Endothelial cell of umbilical vein (primary cell): Measurements from ENCODE around the gene B4GALNT3. TPM values are rescaled to one million over a fixed set of nuclear protein-coding genes. Genes with fewer than 3 reads are reported as not detected.

ENCODE experiments used
- BruUV-seq: library from RNA; stranded (reverse); fragments of 400-500 nt; replicated peaks from 2 replicates; lab custom pipeline; 2021; lab: Mats Ljungman, UMichigan
- CTCF ChIA-PET: fragments of 300-600, 350-600 bp; sonication (Branson Sonifier 250); formaldehyde crosslinking; loops from one replicate; lab custom pipeline; 2021; ENCODE audit warnings: antibody characterized with exemption, inconsistent platforms; lab: Charles Lee
- POLR2A ChIA-PET: fragments of 300-600, 350-600 bp; sonication (Branson Sonifier 250); formaldehyde crosslinking; loops from one replicate; lab custom pipeline; 2021; ENCODE audit warnings: antibody characterized with exemption, inconsistent platforms; lab: Charles Lee
- DNase-seq: peaks from one replicate; pipeline ENCODE4 v3.0.0-alpha.2; 2011; ENCODE audit warnings: low read depth, low spot score
- FAIRE-seq: peaks from 2 replicates; lab custom pipeline; 2011; peaks lifted over from hg19 to GRCh38; lab: Jason Lieb, UNC
- H2AFZ ChIP-seq: 2 replicates; pipeline ENCODE4 v1.6.0; 2012; ENCODE audit warnings: low read depth, low read length, control low read depth, inconsistent platforms
- H3K27ac ChIP-seq: 2 replicates; pipeline ENCODE4 v1.5.1; 2011; ENCODE audit warnings: low read depth, mild to moderate bottlenecking, control low read depth, low read length, moderate library complexity; ENCODE audit not compliant: insufficient read depth
- H3K27me3 ChIP-seq, 2 experiments: 2 replicates each; pipeline versions ENCODE4 v1.6.0 to v1.6.1; 2011; ENCODE audit warnings: low read length in 2 of 2, mixed read lengths in 1 of 2; ENCODE audit not compliant: control insufficient read depth in 2 of 2, insufficient read depth in 2 of 2
- H3K36me3 ChIP-seq, 2 experiments: 2 replicates in 1 of 2; 3 replicates in 1 of 2; pipeline ENCODE4 v1.5.1; 2011; ENCODE audit warnings: low read length in 2 of 2, mild to moderate bottlenecking in 1 of 2, moderate library complexity in 1 of 2; ENCODE audit not compliant: control insufficient read depth in 2 of 2, insufficient read depth in 2 of 2; ENCODE audit errors: extremely low read depth in 1 of 2
- H3K4me1 ChIP-seq: 3 replicates; pipeline ENCODE4 v1.5.1; 2011; ENCODE audit warnings: mild to moderate bottlenecking, low read length; ENCODE audit not compliant: control insufficient read depth, insufficient read depth; ENCODE audit errors: extremely low read depth
- H3K4me2 ChIP-seq: 2 replicates; pipeline ENCODE4 v1.6.1; 2011; ENCODE audit warnings: low read length, control low read depth, mixed read lengths; ENCODE audit not compliant: insufficient read depth
- H3K4me3 ChIP-seq, 3 experiments: fragments of 200-600 bp in 1 of 3; sonication (generic), shearing (Covaris generic) in 1 of 3; replicated peaks in 1 of 3; 2 replicates each; pipeline ENCODE4 v1.5.1; 2011 to 2016; ENCODE audit warnings: control low read depth in 3 of 3, low read length in 3 of 3, mild to moderate bottlenecking in 2 of 3, inconsistent platforms in 1 of 3, low read depth in 1 of 3, moderate library complexity in 1 of 3; ENCODE audit not compliant: insufficient read depth in 1 of 3
- H3K79me2 ChIP-seq: 2 replicates; pipeline ENCODE4 v1.6.0; 2012; ENCODE audit warnings: low read length, inconsistent platforms; ENCODE audit not compliant: control insufficient read depth, insufficient read depth
- H3K9ac ChIP-seq: replicated peaks from 2 replicates; pipeline ENCODE3; 2011; ENCODE audit warnings: low read length, control low read depth; ENCODE audit not compliant: insufficient read depth; ENCODE audit errors: extremely low read depth
- H3K9me1 ChIP-seq: replicated peaks from 3 replicates; pipeline ENCODE4 v1.6.0; 2011; ENCODE audit warnings: mild to moderate bottlenecking, low read length; ENCODE audit not compliant: control insufficient read depth, insufficient read depth; ENCODE audit errors: extremely low read depth
- H3K9me3 ChIP-seq: replicated peaks from 2 replicates; pipeline ENCODE4 v1.5.1; 2012; ENCODE audit warnings: low read length, inconsistent platforms; ENCODE audit not compliant: control insufficient read depth, insufficient read depth
- H4K20me1 ChIP-seq: replicated peaks from 2 replicates; pipeline ENCODE3; 2011; ENCODE audit warnings: mild to moderate bottlenecking, low read length; ENCODE audit not compliant: control insufficient read depth, insufficient read depth; ENCODE audit errors: extremely low read depth
- EZH2 ChIP-seq: IDR thresholded peaks from 2 replicates; pipeline ENCODE4 v1.6.1; 2012; ENCODE audit warnings: borderline replicate concordance, low read depth, mild to moderate bottlenecking, moderate library complexity, low read length, inconsistent platforms; ENCODE audit not compliant: severe bottlenecking
- FOS ChIP-seq: IDR thresholded peaks from 2 replicates; pipeline ENCODE4 v1.6.1; 2011; ENCODE audit warnings: mild to moderate bottlenecking, low read length, moderate library complexity, borderline replicate concordance; ENCODE audit not compliant: insufficient read depth
- GATA2 ChIP-seq: IDR thresholded peaks from 2 replicates; pipeline ENCODE4 v1.7.0; 2011; ENCODE audit warnings: low read depth, mild to moderate bottlenecking, moderate library complexity, mixed read lengths, low read length; ENCODE audit not compliant: insufficient read length, insufficient read depth
- JUN ChIP-seq: IDR thresholded peaks from 2 replicates; pipeline ENCODE4 v1.6.1; 2011; ENCODE audit warnings: borderline replicate concordance, low read depth; ENCODE audit not compliant: insufficient read length, insufficient read depth
- MYC ChIP-seq: IDR thresholded peaks from one replicate; pipeline ENCODE4 v1.6.1; 2011; ENCODE audit warnings: mild to moderate bottlenecking, low read depth, low read length
- POLR2A ChIP-seq: IDR thresholded peaks from 2 replicates; pipeline ENCODE4 v1.6.1; 2012; ENCODE audit warnings: low read depth, mild to moderate bottlenecking, control low read depth, low read length
- POLR2AphosphoS5 ChIP-seq: IDR thresholded peaks from 2 replicates; pipeline ENCODE4 v1.6.1; 2012; ENCODE audit warnings: low read depth, mild to moderate bottlenecking, control low read depth, low read length, moderate library complexity; ENCODE audit not compliant: insufficient read depth
- dilution Hi-C: fragments of 300-500 bp; cut with MboI; formaldehyde crosslinking; loops from one replicate; pipeline ENCODE4 v1.15.0; 2019; ENCODE audit warnings: low sequenced_read_pairs; ENCODE audit not compliant: extremely low pct_ligation_motif_present
- intact Hi-C: fragments of 100-400 bp; cut with micrococcal nuclease; formaldehyde crosslinking; loops from one replicate; pipeline ENCODE4 v1.10.0; 2022
- polyA plus RNA-seq, 4 experiments: library from polyadenylated mRNA; depleted of rRNA in 3 of 4; stranded (reverse) in 3 of 4; unstranded in 1 of 4; fragments of >200 nt; gene quantifications; 2 replicates each; pipeline versions ENCODE4 v1.2.1 to v1.2.3, GENCODE V29; 2011 to 2012; ENCODE audit warnings: missing spikeins in 1 of 4
- total RNA-seq: library from RNA; stranded (reverse); gene quantifications from 2 replicates; pipeline ENCODE4 v1.2.3, GENCODE V29; 2021
- TF ChIP-seq, protein P1 (sequence below), 2 donors: IDR thresholded peaks; 1 replicate in 1 of 2; 2 replicates in 1 of 2; pipeline ENCODE4 v1.5.1; 2011; ENCODE audit warnings: low read length in 2 of 2, mild to moderate bottlenecking in 2 of 2, moderate library complexity in 2 of 2, control low read depth in 1 of 2, inconsistent platforms in 1 of 2, low read depth in 1 of 2; ENCODE audit not compliant: insufficient read depth in 1 of 2; ENCODE audit errors: extremely low read depth in 1 of 2
- TF ChIP-seq, protein P2 (sequence below): IDR thresholded peaks from 2 replicates; pipeline ENCODE4 v1.6.1; 2011; ENCODE audit not compliant: insufficient read depth, insufficient read length

Gene B4GALNT3
- total and polyA plus RNA-seq, 2 donors (not counting 3 experiments of a cell fraction or from before 2014, with no cell fraction given): 0.07 TPM; not detected in 1

DNA sequence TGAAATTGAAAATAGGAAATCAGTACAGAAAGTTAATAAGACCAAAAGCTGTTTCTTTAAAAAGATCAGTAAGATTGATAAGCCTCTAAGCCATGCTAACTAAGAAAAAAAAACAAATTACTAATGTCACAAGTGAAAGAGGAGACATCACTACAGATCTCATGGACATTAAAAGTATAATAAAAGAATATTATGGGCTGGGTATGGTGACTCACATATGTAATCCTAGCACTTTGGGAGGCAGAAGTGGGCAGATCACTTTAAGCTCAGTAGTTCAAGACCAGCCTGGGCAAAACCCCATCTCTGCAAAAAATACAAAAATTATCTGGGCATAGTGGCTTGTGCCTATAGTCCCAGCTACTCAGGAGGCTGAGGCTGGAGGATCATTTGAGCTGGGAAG lies 30.5 kb downstream of the B4GALNT3 start:
- no TSS peak for BruUV-seq
- H3K9ac ChIP-seq: no peak overlapping the region
- no peak overlapping the region for H3K4me2 ChIP-seq
- ChIA-PET CTCF (no interaction called here), POLR2A (no interaction called here)
- no peaks in the 10 kb centered on the region for H3K79me2 ChIP-seq
- no peaks in the 10 kb centered on the region for H4K20me1 ChIP-seq
- TF ChIP-seq FOS (no peak), POLR2A (no peak), EZH2 (no peak), POLR2AphosphoS5 (no peak), JUN (no peak), MYC (no peak), GATA2 (no peak)
- TF ChIP-seq, protein P1, sequence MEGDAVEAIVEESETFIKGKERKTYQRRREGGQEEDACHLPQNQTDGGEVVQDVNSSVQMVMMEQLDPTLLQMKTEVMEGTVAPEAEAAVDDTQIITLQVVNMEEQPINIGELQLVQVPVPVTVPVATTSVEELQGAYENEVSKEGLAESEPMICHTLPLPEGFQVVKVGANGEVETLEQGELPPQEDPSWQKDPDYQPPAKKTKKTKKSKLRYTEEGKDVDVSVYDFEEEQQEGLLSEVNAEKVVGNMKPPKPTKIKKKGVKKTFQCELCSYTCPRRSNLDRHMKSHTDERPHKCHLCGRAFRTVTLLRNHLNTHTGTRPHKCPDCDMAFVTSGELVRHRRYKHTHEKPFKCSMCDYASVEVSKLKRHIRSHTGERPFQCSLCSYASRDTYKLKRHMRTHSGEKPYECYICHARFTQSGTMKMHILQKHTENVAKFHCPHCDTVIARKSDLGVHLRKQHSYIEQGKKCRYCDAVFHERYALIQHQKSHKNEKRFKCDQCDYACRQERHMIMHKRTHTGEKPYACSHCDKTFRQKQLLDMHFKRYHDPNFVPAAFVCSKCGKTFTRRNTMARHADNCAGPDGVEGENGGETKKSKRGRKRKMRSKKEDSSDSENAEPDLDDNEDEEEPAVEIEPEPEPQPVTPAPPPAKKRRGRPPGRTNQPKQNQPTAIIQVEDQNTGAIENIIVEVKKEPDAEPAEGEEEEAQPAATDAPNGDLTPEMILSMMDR (IDR thresholded peaks at IDR 0.05; ENCODE audit: extremely low read depth in 1 of 2, insufficient read depth in 1 of 2, low read depth in 1 of 2, low read length in 2 of 2): no peak
- TF ChIP-seq, protein P2, sequence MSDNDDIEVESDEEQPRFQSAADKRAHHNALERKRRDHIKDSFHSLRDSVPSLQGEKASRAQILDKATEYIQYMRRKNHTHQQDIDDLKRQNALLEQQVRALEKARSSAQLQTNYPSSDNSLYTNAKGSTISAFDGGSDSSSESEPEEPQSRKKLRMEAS: no peak
- no peak overlapping the region for H2AFZ ChIP-seq
- no peak overlapping the region for H3K4me3 ChIP-seq
- H3K4me1 ChIP-seq: no peaks in the 10 kb centered on the region
- DNase-seq (no peak), FAIRE-seq (no peak)
- H3K36me3 ChIP-seq: no peaks in the 10 kb centered on the region
- dilution Hi-C loops: no loop called here
- H3K9me3 ChIP-seq: no peaks in the 10 kb centered on the region
- no peak overlapping the region for H3K27ac ChIP-seq
- intact Hi-C loops: no loop called here
- no peaks in the 10 kb centered on the region for H3K9me1 ChIP-seq
- peaks cover 4 to 15% of the 10 kb centered on the region in 2 experiments for H3K27me3 ChIP-seq
